T1000 (cell line): Measurements from ENCODE around the gene SPAG7.
A peak's percentile ranks its signal among the peaks of the same experiment; 100 is the strongest.

ENCODE experiments used
- DNase-seq: peaks from one replicate; lab custom pipeline; 2025; ENCODE audit warnings: mixed read lengths; lab: John Stamatoyannopoulos, UW

The SPAG7 gene, protein sequence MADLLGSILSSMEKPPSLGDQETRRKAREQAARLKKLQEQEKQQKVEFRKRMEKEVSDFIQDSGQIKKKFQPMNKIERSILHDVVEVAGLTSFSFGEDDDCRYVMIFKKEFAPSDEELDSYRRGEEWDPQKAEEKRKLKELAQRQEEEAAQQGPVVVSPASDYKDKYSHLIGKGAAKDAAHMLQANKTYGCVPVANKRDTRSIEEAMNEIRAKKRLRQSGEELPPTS

DNA sequence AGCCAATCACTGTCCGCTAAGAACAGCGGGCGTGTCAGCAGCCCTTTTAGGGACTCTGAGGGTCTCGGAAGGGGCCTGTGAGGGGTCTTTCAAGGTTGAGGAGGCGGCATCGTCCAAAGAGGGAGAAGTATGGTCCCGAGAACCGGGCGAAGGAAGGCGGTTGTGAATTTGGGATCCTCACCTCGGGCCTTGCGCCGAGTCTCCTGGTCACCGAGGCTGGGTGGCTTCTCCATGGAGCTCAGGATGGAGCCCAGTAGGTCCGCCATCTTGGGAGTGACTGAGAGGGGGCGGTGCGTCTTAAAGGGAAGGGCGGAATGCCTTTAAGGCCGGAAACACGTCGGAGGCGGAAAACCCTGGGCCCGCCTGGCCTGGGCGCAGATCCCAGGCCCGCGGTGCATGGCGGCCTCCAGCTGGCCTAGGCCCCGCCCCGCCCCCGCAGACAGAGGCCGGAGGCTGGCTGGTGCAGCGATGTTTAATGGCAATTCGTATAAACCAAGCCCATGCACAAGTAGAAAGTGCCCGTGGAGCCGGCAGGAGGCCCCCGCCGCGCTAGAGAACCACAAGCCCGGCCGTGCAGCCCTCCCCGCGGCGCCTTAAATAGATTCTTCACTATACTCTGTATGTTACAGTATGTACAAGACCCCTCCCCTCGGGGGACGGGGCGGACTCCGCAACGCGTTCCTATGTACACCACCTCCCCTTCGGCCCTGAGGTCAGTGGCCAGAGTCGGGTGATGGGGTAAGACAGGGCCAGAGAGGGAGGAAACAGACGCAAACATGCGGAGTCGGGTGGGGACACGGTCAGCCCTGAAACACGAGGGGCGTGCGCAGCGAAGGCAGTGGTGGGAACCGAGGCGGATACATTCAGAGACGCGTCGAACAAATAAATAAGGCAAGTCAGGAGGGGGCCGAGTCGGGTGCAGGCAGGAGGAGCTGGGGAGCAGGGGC is at the start of gene SPAG7:
TSS of gene SPAG7 (minus strand) at position 279 of the 947 bp plus-strand sequence. CDS start at position 266, 13 bp downstream.
- DNase-seq = peak; percentile 97

DNA sequence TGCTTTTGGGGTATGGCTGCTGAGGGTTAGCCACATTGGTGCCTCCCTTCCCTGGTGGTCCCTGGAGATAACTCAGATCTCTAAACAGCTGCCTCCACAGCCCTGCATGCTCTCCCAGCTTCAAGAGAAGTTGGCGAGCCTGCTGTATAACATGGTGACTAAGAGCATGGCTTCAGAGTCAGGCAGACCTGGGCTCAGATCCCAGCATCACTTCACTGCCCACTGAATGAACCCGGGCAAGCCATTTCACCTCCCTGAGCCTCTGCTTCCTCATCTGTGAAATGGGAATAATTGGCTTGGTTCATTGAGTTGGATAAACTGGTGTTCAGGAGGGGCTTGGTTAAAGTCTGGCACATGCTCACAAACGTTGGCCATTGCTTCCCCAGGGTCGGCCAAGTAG is 46.7 kb upstream of the SPAG7 start:
- no peak for DNase-seq

DNA sequence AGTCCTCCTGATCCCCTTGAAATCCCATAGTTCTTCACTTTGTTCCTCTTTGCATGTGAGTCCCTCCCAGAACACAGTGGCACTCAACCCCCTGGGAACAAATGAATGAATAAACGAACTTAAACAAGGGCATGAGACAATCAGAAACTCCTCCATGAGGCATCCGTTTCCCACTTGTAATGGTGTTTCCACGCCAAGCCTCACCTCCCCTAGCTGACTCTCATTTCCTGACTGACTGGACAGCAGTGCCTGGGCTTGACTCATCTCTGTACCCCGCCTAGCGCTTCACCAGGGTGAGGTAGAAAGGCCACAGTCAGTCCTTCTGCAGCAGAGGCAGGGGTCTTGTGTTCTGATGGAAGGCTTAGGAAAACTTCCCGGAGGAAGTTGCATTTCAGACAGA is 44.3 kb upstream of the SPAG7 start:
- no peak for DNase-seq

DNA sequence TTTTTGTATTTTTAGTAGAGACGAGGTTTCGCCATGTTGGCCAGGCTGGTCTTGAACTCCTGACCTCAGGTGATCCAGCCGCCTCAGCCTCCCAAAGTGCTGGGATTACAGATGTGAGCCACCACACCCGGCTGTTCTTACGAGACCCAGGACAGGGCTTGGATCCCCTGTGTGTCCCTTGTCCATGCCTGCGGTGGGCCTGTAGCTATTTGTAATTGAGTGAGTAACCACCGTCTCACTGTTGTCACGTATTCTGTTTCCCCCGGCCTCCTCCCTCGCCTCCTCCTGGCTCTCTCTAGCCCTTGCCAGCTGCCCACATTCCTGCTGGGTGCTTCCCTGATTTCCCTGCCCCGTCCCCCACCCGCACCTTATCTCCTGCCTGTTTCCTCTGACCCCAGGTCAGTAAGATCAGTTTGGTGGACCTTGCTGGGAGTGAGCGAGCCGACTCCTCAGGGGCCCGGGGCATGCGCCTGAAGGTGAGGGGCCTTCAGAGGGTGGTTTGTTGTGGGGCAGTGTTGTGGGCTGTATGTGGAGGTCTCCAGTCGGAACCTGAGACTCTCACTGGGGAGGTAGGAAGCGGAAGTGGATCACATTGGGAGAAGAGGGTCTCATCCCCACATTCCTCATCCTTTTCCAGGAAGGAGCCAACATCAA is 35.7 kb upstream of the SPAG7 start:
- DNase-seq = no peak

DNA sequence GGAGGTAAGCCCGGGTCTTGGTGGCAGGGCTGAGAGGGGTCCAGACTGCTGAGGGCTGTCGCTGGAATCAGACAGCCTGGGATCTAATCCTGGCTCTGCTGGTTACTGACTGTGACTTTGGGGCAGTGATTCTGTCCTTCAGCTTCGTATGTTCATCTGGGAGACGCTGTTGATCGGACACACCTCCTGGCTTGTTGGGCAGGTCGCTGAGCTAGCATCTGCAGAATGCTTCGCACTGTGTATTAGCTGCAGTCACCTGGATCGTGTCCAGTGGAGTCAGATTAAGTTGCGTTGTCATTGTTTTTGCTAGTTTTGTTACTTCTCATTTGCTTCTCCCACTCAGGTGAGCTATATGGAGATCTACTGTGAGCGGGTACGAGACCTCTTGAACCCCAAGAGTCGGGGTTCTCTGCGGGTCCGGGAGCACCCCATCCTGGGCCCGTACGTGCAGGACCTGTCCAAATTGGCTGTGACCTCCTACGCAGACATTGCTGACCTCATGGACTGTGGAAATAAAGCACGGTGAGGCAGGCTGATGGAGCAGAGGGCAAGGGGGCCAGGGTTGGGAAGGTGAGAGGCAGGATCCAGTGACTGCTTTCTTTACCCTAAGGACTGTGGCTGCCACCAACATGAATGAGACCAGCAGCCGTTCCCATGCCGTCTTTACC is 34.6 kb upstream of the SPAG7 start:
- DNase-seq = no peak

DNA sequence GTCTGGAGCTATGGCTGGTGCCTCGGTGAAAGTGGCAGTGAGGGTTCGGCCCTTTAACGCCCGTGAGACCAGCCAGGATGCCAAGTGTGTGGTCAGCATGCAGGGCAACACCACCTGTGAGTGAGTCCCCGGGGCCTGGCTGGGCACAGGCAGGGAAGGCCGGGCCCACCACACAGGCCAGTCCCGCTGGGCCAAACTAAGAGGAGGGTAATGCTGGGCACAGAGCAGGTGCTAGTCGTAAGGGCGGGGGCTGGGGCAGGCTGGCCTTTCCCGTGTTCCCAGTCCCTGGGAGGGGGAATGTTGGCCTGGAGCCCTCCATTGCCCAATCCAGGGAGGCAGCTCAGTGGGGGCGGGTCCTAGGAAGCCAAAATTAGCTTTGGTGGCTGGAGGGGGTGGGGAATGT is 32.6 kb upstream of the SPAG7 start:
- DNase-seq = no peak

DNA sequence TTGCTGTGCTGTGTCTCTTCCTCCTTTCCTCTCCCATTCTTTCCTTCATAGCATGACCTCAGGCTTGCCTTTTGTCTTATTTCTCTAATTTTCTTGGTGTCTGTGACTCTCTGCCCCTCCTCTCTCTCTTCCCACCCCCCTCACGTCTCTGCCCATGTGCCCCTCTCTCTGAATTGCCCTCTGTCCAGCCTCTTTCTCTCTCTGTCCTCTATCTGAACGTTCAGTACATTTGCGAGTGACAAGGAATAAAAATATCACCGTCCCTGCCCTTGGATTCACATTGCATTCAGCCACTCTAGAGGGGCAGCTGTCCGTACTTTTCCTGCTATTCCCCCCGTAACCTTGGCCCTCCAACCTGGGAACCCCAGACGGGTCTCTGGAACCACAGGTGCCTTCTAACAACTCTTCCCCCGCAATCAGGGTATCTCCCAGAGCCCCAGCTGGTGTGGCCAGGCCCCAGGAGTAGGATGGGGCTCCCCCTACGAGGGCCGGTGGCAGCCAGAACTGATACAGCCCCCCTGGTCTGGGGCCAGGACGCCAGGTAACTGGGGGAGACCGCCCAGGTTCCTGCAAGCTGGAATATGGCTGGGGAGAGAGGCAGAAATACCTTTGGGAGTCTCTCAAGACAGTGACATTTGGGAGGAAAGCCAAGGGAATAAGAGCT is 31.9 kb upstream of the SPAG7 start:
- no peak for DNase-seq

DNA sequence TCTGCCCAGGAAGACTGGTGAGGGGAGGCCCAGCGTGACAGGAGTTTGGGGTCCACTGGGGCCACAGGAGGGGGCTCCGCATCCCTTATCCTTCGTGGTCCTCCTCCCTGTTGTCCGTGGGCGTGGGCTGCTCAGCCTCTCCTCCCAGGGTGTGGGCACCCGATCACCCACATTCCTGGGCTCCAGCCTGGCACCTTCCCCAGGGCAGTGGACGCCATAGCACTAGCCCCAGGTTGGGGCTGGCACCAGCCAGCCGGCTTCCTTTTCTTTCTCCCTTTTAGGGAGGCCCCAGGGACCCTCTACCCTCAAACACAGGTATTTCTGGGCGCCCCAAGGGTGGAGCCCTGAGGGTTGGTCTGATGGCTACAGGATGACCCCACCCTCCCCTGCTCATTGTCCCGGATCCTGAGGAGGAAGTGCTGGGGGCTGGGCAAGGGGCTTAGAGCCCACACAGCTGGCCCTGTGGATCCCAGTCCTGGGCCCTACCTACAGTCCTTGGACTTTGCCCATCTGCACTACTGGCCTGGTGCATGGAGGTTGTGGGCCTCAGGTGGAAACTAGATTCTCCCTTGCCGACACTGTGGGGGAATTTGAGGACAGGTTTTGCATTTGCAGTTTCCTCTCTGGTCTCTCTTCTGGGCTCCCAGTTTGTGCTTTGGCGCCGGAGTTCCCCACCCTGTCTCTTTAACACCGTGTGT is 31.3 kb upstream of the SPAG7 start:
- no peak for DNase-seq

DNA sequence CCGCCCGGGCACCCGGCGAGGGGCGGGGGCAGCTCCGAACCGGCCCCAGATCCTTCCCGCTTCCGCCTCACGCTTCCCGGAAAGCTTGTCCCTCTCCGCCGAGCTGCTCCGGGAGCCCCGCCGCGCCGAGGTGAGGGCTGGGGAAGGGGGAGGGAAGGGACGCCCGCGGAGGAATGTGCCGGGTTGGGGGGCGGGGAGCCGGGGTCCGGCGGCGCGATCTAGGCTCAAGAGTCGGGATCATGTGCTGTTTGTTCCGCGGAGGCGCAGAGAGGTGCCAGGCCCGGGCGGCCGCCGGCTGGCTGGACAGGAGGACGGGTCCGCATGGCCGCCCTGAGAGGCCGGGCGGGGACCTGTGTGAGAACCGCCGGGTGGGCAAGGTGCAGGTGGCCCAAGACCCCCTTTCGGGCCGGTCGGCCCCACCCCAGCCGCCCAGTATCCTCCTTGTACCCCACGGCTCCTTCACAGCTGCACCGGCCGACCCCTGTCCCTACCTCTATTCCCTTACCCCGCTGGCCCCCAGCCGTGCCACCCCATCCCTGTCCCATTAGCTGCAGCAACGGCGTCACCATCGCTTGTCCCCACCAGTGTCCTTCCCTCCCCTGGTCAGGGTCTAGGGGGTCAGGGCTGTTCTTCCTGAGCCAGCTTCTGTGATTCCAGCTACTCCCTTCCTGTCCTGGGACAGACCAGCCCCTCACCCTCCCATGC is 30.6 kb upstream of the SPAG7 start:
- peak; percentile 51 for DNase-seq

DNA sequence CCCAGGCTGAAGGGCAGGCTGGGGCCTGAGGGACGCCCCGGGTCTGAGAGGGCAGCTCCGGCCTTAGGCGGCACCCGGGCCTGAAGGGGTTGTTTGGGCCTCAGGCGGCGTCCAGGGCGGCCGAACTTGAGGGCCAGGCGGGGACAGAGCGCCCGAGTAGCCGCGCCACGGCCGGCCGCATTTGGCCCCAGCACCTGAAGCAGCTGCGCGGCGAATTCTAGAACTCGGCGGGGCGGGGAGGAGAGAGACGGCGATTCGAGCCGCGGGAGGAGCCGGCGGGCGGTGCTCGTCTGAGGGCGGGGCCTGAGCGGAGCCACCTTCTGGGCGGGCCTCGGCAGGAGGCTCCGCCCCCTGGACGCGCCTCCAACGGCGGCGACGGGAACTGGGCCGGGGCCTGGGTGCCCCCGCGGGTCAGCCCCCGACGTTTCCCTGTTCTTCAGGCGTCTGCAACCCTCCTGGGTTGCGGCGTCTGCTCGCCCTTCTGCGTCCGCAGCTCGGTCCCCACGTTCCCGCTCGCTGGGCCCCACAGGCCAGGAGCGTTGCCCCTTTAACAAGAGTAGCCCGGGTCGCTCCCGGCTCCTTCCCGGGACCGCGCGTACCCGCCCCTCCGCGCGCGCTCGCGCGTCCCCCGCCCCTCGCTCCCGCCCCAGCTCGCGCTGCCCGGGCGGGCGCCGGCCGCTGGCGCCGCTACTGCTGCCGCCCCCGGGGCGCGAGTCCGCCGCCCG is 29.8 kb upstream of the SPAG7 start, which contains the start of the genes INCA1 and KIF1C:
TSS of gene INCA1 (minus strand) at position 221 of the 725 bp plus-strand sequence. CDS start 3,085 bp downstream, outside the sequence.
TSS of gene KIF1C (plus strand) at position 649 of the 725 bp plus-strand sequence. CDS start 2,297 bp downstream, outside the sequence.
- peak; percentile 91 for DNase-seq

DNA sequence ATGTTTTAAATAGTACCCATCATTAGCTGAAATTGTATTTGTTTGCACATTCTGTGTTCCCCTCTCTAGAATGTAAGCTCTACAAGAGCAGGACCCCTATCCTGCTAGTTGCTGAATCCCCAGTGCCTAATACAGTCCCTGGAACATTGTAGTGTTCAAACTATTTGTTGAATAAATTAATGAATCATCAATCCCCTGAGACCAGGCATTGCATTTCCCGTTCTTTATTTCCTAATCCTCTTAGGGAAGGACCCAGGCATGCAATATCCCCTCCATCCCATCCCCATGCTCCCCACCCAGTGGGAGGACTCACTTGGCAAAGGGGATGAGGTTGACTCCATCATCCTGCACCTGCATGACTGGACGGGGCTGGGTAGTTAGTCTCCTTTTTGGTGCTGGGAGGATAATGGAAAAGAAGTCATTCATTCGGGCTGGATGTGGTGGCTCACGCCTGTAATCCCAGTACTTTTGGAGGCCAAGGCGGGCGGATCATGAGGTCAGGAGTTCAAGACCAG is 26.5 kb upstream of the SPAG7 start:
- DNase-seq = no peak

DNA sequence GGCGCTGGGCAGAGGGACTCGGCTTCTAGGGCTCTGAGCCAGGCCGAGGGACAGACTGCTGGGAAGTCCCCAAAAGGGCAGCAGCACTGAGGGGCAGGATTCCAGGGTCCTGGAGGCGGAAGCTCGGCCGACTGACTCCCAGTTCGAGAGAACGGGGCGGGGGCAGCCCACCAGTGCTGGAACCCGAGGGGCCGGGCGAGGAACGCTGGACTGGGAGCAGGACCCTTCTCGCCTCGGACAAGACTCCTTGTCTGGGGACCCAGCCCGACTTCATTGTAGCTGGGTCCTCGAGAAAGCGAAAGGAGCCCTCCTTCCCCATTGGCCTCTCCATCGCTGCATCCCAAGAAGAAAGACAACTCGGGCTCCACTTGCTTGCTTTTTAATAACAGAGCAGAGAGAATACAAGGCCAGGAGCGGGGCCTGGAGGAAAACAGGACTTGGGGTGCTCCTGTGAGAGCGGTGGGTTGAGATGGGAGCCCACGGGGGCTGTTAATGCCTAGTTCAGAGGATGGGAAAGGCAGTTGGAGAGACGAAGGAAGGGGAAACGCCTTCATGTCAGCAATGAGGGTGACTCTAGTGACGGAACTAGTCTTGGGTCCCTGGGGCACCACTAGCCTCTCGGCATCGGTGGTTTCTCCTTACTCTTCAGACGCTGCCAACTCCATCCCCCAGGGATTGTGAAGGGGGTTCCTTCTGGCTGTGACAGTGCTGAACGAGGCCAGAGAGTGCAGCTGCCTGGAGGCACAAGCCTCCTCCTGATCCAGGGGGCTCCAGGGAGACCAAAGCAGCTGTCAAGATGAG is 20.4 kb upstream of the SPAG7 start:
- no peak for DNase-seq

DNA sequence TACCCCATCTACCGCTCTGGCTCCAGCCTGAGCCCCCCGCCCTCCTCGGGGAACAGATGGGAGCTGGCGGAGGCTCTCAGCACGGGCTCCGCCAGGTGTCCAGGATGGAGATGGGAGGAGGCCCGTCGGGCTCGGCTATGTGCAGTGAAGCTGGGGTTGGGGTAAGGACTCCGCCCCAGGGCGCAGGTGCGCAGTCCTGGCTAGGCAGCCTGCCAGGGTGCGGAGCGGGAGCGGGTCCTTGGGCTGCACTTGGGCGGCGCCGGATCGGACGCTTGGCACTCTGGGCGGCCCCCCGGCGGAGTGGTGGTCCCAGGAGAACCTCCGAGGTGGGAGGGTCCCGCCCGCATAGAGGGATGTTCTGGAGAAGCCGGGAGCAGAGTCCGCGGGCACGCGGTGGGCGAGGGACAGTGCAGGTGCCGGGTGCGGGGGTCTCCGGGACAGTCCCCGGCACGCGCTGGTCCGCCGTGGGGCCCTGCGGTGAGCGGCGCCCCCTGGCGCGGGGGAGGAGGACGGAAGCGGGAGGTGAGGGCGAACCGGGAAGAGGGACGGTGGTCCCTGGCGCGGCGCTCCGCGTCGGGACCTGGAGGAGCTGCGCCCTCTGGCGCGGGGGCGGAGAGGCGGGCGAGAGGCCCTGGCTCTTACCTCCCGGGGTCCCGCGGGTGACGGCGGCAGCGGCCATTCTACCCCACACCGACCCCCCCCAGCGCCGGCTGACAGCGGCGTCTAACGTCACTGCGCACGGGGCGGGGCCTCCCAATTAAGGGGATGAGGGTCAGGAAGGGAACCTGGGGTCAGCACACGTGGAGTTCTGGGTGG is 19.5 kb upstream of the SPAG7 start, which contains the start of gene CAMTA2:
TSS of gene CAMTA2 (minus strand) at position 725 of the 816 bp plus-strand sequence. CDS start 1,453 bp downstream, outside the sequence.
- peak; percentile 86 for DNase-seq

DNA sequence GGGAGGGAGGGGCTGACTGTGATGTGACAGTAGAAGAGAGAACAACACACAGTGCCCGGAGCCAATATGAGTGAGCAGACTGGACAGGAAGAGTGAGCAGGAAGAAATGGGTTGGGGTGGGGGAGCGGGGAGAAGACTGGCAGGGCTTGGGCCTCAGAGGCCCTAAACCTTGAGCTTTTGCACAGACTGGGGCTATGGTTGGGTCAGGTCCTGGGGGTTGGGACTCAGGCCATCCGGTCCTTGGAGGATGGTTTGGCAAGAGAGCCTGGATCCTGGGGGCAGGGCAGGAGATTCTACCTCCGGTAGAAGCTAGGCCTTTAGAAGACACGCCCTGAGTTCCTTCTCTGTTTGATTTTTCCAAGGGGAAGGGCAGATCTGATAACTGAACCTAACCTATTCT is 18.8 kb upstream of the SPAG7 start:
- DNase-seq = no peak

DNA sequence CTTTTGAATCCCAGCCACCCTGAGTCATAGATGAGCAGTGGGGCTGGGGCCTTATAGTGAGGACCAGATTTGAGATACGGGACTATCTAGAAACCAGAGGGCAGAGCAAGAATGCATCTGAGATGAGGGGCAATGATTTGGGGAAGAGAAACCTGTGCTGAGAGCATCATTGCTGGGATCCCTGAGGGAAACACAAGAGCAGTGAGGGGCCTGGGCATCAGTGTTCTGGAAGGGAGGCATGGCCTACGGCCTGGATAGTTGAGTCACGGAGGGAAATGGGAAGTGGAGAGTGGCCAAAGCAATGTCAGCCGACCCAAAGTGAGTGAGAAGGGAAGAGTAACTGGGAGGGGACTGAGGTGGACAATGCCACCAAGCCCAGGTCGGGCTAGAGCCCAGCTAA is 14.7 kb upstream of the SPAG7 start:
- DNase-seq = no peak

DNA sequence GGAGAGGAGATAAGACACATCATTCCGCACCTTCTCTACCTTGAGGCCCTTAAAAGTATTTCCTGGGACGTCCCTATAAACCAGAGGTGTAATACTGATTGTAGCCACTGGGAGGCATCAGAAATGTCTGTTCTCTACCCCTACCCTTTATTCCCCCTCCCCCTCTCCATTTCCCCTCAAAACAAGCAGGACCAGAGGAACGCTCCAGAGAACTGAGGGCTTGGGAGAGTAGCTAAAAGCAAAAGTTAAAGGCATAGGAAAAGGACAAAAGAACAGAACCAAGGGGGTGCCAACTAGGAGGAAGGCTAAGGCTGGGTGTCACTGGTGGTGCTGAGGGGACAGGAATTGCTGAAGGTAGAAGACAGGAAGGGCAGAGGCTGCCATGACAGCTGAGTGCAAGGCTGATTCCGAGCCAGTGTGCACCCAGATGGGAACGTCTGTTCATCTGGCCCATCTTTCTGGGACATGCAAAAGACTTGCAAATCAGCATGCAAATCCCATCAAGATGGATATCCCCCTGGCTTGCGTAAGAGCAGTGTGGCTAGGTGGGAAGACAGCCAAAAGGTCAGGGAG is 13.1 kb upstream of the SPAG7 start:
- no peak for DNase-seq

DNA sequence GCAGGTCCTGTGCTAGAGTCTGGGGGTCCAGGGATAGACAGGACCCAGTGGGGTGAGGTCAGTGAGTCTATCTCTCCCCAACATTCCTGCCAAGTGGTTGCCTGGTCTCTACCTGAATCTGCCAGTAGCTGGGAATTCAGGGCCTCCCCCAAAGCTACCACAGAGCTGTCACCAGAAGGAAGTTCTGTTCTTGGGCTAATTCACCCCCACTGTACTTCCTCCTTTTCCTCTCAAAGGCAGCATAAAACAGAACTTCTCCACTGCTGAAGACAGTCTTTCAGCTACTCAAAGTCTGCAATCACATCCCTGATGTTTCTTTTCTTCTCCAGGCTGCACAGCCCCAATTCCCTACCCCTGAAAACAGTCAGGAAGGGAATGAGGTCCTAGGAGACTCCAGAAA is 11.1 kb upstream of the SPAG7 start:
- DNase-seq = no peak
